IMR-90 (cell line): ENCODE data around the gene PLXND1. TPM values are rescaled to one million over a fixed set of nuclear protein-coding genes. Genes with fewer than 3 reads are reported as not detected.

Experiments
- ATAC-seq: fragments of 200-7000 bp; cut with Tn5 transposase; 2 replicates; pipeline ENCODE4 v1.9.1; 2020; ENCODE audit warnings: low read depth, mild to moderate bottlenecking, moderate library complexity
- BruUV-seq: library from RNA; stranded (reverse); fragments of 400-500 nt; replicated peaks from 2 replicates; lab custom pipeline; 2021; lab: Mats Ljungman, UMichigan
- CTCF ChIA-PET: fragments of 300-600 bp; formaldehyde crosslinking; extraction: SDS; loops from one replicate; lab custom pipeline; 2021; ENCODE audit warnings: antibody characterized with exemption; lab: Yijun Ruan, JAX
- POLR2A ChIA-PET: fragments of 300-600 bp; sonication (Branson Sonifier 250); formaldehyde crosslinking; loops from one replicate; lab custom pipeline; 2022; ENCODE audit warnings: antibody characterized with exemption; ENCODE audit not compliant: unreplicated experiment; lab: Charles Lee
- DNase-seq: peaks from one replicate; pipeline ENCODE4 v3.0.0; 2013
- H2AFZ ChIP-seq: replicated peaks from 2 replicates; pipeline ENCODE3; 2013; ENCODE audit warnings: low read length, mild to moderate bottlenecking; ENCODE audit not compliant: poor library complexity
- H2AK5ac ChIP-seq: 2 replicates; pipeline ENCODE4 v1.6.1; 2013; ENCODE audit warnings: low read depth, low read length, inconsistent platforms
- H2AK9ac ChIP-seq: replicated peaks from 2 replicates; pipeline ENCODE3; 2013; ENCODE audit warnings: mild to moderate bottlenecking, low read depth, low read length, moderate library complexity; ENCODE audit not compliant: poor library complexity
- H2BK120ac ChIP-seq: 2 replicates; pipeline ENCODE4 v1.6.1; 2013; ENCODE audit warnings: low read depth, low read length, inconsistent platforms
- H2BK15ac ChIP-seq: 3 replicates; pipeline ENCODE4 v1.6.1; 2013; ENCODE audit warnings: low read depth, low read length, inconsistent platforms
- H2BK20ac ChIP-seq: 2 replicates; pipeline ENCODE4 v1.6.1; 2013; ENCODE audit warnings: low read depth, mild to moderate bottlenecking, inconsistent platforms, low read length, moderate library complexity
- H2BK5ac ChIP-seq: 2 replicates; pipeline ENCODE4 v1.6.1; 2013; ENCODE audit warnings: mild to moderate bottlenecking, low read depth, low read length, inconsistent platforms; ENCODE audit not compliant: poor library complexity, severe bottlenecking
- H3K14ac ChIP-seq: replicated peaks from 2 replicates; pipeline ENCODE4 v1.6.1; 2013; ENCODE audit warnings: low read depth, low read length, inconsistent platforms
- H3K18ac ChIP-seq: 2 replicates; pipeline ENCODE4 v1.6.1; 2013; ENCODE audit warnings: low read depth, low read length, control low read depth
- H3K23ac ChIP-seq: 2 replicates; pipeline ENCODE4 v1.6.1; 2013; ENCODE audit warnings: low read depth, low read length, inconsistent platforms
- H3K27ac ChIP-seq: 2 replicates; pipeline ENCODE4 v1.5.1; 2013; ENCODE audit warnings: mild to moderate bottlenecking, control low read depth, low read length; ENCODE audit not compliant: insufficient read depth
- H3K27me3 ChIP-seq: 2 replicates; pipeline ENCODE4 v1.6.1; 2013; ENCODE audit warnings: low read length; ENCODE audit not compliant: control insufficient read depth, insufficient read depth
- H3K36me3 ChIP-seq: 2 replicates; pipeline ENCODE4 v1.6.1; 2013; ENCODE audit warnings: low read length, mixed read lengths; ENCODE audit not compliant: control insufficient read depth, insufficient read depth
- H3K4ac ChIP-seq: 2 replicates; pipeline ENCODE4 v1.6.1; 2013; ENCODE audit warnings: low read depth, low read length, inconsistent platforms
- H3K4me1 ChIP-seq: 2 replicates; pipeline ENCODE4 v1.6.1; 2013; ENCODE audit warnings: low read length, mixed read lengths; ENCODE audit not compliant: control insufficient read depth, insufficient read depth
- H3K4me2 ChIP-seq: 2 replicates; pipeline ENCODE4 v1.6.1; 2013; ENCODE audit warnings: low read depth, mild to moderate bottlenecking, control low read depth, low read length, moderate library complexity
- H3K4me3 ChIP-seq: 2 replicates; pipeline ENCODE4 v1.5.1; 2013; ENCODE audit warnings: low read depth, mild to moderate bottlenecking, control low read depth, low read length, moderate library complexity; ENCODE audit not compliant: insufficient read depth
- H3K56ac ChIP-seq: 2 replicates; pipeline ENCODE4 v1.6.1; 2013; ENCODE audit warnings: low read length, inconsistent platforms; ENCODE audit not compliant: insufficient read depth; ENCODE audit errors: extremely low read depth
- H3K79me1 ChIP-seq, 2 experiments: 2 replicates each; pipeline ENCODE4 v1.6.1; 2013; ENCODE audit warnings: low read length in 2 of 2, inconsistent platforms in 1 of 2, low read depth in 1 of 2
- H3K9ac ChIP-seq: 2 replicates; pipeline ENCODE4 v1.6.1; 2013; ENCODE audit warnings: low read depth, low read length, control low read depth
- H3K9me1 ChIP-seq: 2 replicates; pipeline ENCODE4 v1.6.1; 2013; ENCODE audit warnings: low read length, inconsistent platforms; ENCODE audit not compliant: insufficient read depth
- H3K9me3 ChIP-seq: 2 replicates; pipeline ENCODE4 v1.6.1; 2013; ENCODE audit warnings: low read length; ENCODE audit not compliant: control insufficient read depth, insufficient read depth
- H4K20me1 ChIP-seq: 2 replicates; pipeline ENCODE4 v1.6.1; 2013; ENCODE audit warnings: low read length, inconsistent platforms; ENCODE audit not compliant: insufficient read depth
- H4K5ac ChIP-seq: 2 replicates; pipeline ENCODE4 v1.6.1; 2013; ENCODE audit warnings: mild to moderate bottlenecking, low read depth, low read length, control low read depth
- H4K8ac ChIP-seq, 2 experiments: 2 replicates each; pipeline ENCODE4 v1.6.1; 2013; ENCODE audit warnings: low read depth in 2 of 2, low read length in 2 of 2, control low read depth in 1 of 2, inconsistent platforms in 1 of 2
- H4K91ac ChIP-seq: 2 replicates; pipeline ENCODE4 v1.6.1; 2013; ENCODE audit warnings: low read depth, low read length, inconsistent platforms; ENCODE audit not compliant: insufficient read depth
- BHLHE40 ChIP-seq: fragments of 150-350 bp; IDR thresholded peaks from 2 replicates; pipeline ENCODE4 v1.6.1; 2016; ENCODE audit warnings: mild to moderate bottlenecking, low read depth, low read length
- CEBPB ChIP-seq: IDR thresholded peaks from 2 replicates; pipeline ENCODE4 v1.6.1; 2012; ENCODE audit warnings: low read depth, low read length, improper control_type of control experiment
- CHD1 ChIP-seq: IDR thresholded peaks from 2 replicates; pipeline ENCODE4 v1.6.1; 2012; ENCODE audit warnings: low read depth, low read length, improper control_type of control experiment
- CTCF ChIP-seq: conservative IDR thresholded peaks from 2 replicates; pipeline ENCODE4 v1.5.1; 2012; ENCODE audit warnings: mild to moderate bottlenecking, low read depth, low read length, improper control_type of control experiment
- ELK1 ChIP-seq: fragments of 150-350 bp; IDR thresholded peaks from 2 replicates; pipeline ENCODE4 v1.6.1; 2016; ENCODE audit warnings: low read depth, mild to moderate bottlenecking, low read length, moderate library complexity, borderline replicate concordance
- FOS ChIP-seq: fragments of 150-350 bp; IDR thresholded peaks from 2 replicates; pipeline ENCODE4 v1.6.1; 2016; ENCODE audit warnings: low read depth, low read length
- MAFK ChIP-seq: IDR thresholded peaks from 2 replicates; pipeline ENCODE4 v1.6.1; 2012; ENCODE audit warnings: low read depth, low read length, improper control_type of control experiment
- MAZ ChIP-seq: IDR thresholded peaks from 2 replicates; pipeline ENCODE4 v1.6.1; 2012; ENCODE audit warnings: low read depth, mild to moderate bottlenecking, low read length, improper control_type of control experiment, moderate library complexity, borderline replicate concordance
- MXI1 ChIP-seq: IDR thresholded peaks from 2 replicates; pipeline ENCODE4 v1.6.1; 2012; ENCODE audit warnings: low read depth, mild to moderate bottlenecking, low read length, moderate library complexity, borderline replicate concordance
- NFE2L2 ChIP-seq: fragments of 150-350 bp; IDR thresholded peaks from 2 replicates; pipeline ENCODE4 v1.6.1; 2016; ENCODE audit warnings: low read depth, mild to moderate bottlenecking, low read length
- POLR2A ChIP-seq: IDR thresholded peaks from 2 replicates; pipeline ENCODE4 v1.6.1; 2012; ENCODE audit warnings: mild to moderate bottlenecking, low read depth, low read length
- RAD21 ChIP-seq: IDR thresholded peaks from 2 replicates; pipeline ENCODE4 v1.6.1; 2012; ENCODE audit warnings: low read length, improper control_type of control experiment
- RCOR1 ChIP-seq: IDR thresholded peaks from 2 replicates; pipeline ENCODE4 v1.6.1; 2012; ENCODE audit warnings: mild to moderate bottlenecking, low read length, improper control_type of control experiment; ENCODE audit not compliant: insufficient replicate concordance
- RFX5 ChIP-seq: IDR thresholded peaks from 2 replicates; pipeline ENCODE4 v1.8.0; 2012; ENCODE audit warnings: low read depth, mild to moderate bottlenecking, low read length, moderate library complexity
- SMC3 ChIP-seq: fragments of 150-350 bp; IDR thresholded peaks from 2 replicates; pipeline ENCODE4 v1.6.1; 2016; ENCODE audit warnings: low read depth, mild to moderate bottlenecking, antibody characterized with exemption, low read length, moderate library complexity
- USF2 ChIP-seq: fragments of 150-350 bp; IDR thresholded peaks from 2 replicates; pipeline ENCODE4 v1.6.1; 2017; ENCODE audit warnings: mild to moderate bottlenecking, antibody characterized with exemption, low read length, low read depth
- WGBS, 2 experiments: methylation state at CpG; one replicate each; pipeline versions ENCODE4 v1.1.5 to v1.1.7; 2013; ENCODE audit warnings: missing lambda C conversion rate in 2 of 2; ENCODE audit not compliant: insufficient read length in 1 of 2; ENCODE audit errors: extremely low coverage in 2 of 2; 5-methylcytosine and 5-hydroxymethylcytosine counted together
- dilution Hi-C: fragments of 300-500 bp; cut with HindIII; formaldehyde crosslinking; loops from one replicate; pipeline ENCODE4 v1.14.3; 2018; ENCODE audit warnings: low sequenced_read_pairs; ENCODE audit not compliant: unreplicated experiment
- in situ Hi-C: fragments of 300-500 bp; cut with MboI; formaldehyde crosslinking; loops from 3 replicates; pipeline ENCODE4 v1.14.3; 2019; ENCODE audit warnings: low sequenced_read_pairs, inconsistent platforms, mixed read lengths
- intact Hi-C: fragments of 100-400 bp; cut with micrococcal nuclease; formaldehyde crosslinking; loops from 2 replicates; pipeline ENCODE4 v1.10.0; 2022
- polyA plus RNA-seq, 3 experiments: library from polyadenylated mRNA; depleted of rRNA; stranded (reverse); fragments of >200 nt; gene quantifications; 2 replicates each; pipeline ENCODE4 v1.2.3, GENCODE V29; 2012; ENCODE audit warnings: low replicate concordance in 1 of 3
- total RNA-seq: library from RNA; depleted of rRNA; stranded (reverse); fragments of >200 nt; gene quantifications from 2 replicates; pipeline ENCODE4 v1.2.3, GENCODE V29; 2012

The PLXND1 gene
- total and polyA plus RNA-seq, 2 of the 4 experiments (the other 2 are of a cell fraction): 19.2 to 67.1 TPM

GRCh38 chr3:129609591-129610182 lies 3.2 kb upstream of the PLXND1 start:
- Histone ChIP-seq H3K14ac (no peak overlapping the region), H4K5ac (no peak overlapping the region), H2AK5ac (peak overlapping the region; percentile 64), H2BK15ac (no peak overlapping the region; the same call in 2 of the 3 replicates), H3K56ac (no peak overlapping the region), H4K20me1 (peaks cover 9% of the 10 kb centered on the region), H2BK5ac (peak overlapping the region; percentile 39), H3K9ac (no peak overlapping the region), H3K9me3 (no peaks in the 10 kb centered on the region), H2AK9ac (no peak overlapping the region), H3K27me3 (no peaks in the 10 kb centered on the region), H3K79me1 (peaks cover 2 to 3% of the 10 kb centered on the region in 2 experiments; a peak in 3 of 4 replicates), H2BK120ac (no peak overlapping the region), H3K18ac (no peak overlapping the region), H3K27ac (no peak overlapping the region), H4K8ac (no peak overlapping the region), H4K91ac (no peak overlapping the region; the same call in 1 of the 2 replicates), H3K4ac (no peak overlapping the region; the same call in 1 of the 2 replicates), H2BK20ac (no peak overlapping the region), H3K9me1 (peaks cover 12% of the 10 kb centered on the region), H3K4me2 (no peak overlapping the region), H3K4me1 (peaks cover 19% of the 10 kb centered on the region), H3K23ac (no peak overlapping the region), H3K4me3 (no peak overlapping the region), H2AFZ (no peak overlapping the region), H3K36me3 (no peaks in the 10 kb centered on the region)
- ATAC-seq (no peak), DNase-seq (peak; percentile 61)
- in situ Hi-C loops (loop anchor here (25.0 kb wide), 1 partner anchor 222 kb away; no protein-coding TSS in a partner anchor), dilution Hi-C loops (no loop called here), intact Hi-C loops (no loop called here)
- ChIA-PET CTCF (no interaction called here), POLR2A (no interaction called here)
- 19% methylated on average over 3 of the region's 3 CpGs; no CpG with 5 or more reads in 1 of the 2 experiments for WGBS, 2 experiments
- BruUV-seq: no TSS peak
- TF ChIP-seq RAD21 (no peak), MXI1 (no peak), USF2 (no peak), ELK1 (no peak), SMC3 (no peak), RCOR1 (no peak), RFX5 (no peak), NFE2L2 (no peak), FOS (no peak), BHLHE40 (no peak), CEBPB (no peak), MAZ (no peak), CTCF (no peak), CHD1 (no peak), MAFK (no peak), POLR2A (no peak)
